Measurements from ENCODE around the gene ZNF557.

ZNF557 gene

DNA sequence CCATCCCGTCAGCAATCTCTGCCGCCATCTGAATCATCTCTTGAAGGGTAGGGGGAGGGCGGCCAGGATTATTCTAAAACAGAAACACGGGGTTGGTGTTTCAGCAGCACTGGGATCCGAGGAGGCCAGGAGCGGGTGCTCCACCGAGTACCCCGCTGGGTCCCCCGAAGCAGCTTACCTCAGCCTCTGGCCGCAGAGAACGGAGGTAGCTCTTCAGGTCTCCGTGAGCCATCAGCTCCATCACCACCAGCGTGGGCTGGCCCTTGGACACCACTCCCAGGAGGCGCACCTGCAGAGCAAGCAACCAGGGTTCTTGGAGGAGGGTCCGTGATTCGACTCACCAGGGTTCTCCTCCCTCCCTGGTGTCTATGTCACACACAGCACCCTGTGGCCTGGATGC lies 53.2 kb downstream of the ZNF557 start:
- no peak for DNase-seq (ENCODE audit: low read depth)
- TF ChIP-seq, protein P1, sequence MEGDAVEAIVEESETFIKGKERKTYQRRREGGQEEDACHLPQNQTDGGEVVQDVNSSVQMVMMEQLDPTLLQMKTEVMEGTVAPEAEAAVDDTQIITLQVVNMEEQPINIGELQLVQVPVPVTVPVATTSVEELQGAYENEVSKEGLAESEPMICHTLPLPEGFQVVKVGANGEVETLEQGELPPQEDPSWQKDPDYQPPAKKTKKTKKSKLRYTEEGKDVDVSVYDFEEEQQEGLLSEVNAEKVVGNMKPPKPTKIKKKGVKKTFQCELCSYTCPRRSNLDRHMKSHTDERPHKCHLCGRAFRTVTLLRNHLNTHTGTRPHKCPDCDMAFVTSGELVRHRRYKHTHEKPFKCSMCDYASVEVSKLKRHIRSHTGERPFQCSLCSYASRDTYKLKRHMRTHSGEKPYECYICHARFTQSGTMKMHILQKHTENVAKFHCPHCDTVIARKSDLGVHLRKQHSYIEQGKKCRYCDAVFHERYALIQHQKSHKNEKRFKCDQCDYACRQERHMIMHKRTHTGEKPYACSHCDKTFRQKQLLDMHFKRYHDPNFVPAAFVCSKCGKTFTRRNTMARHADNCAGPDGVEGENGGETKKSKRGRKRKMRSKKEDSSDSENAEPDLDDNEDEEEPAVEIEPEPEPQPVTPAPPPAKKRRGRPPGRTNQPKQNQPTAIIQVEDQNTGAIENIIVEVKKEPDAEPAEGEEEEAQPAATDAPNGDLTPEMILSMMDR (IDR thresholded peaks at IDR 0.05; ENCODE audit: insufficient read depth, low read depth, low read length, missing control alignments), result no peak
- no peak overlapping the region for H3K4me3 ChIP-seq (ENCODE audit: low read depth, low read length)

DNA sequence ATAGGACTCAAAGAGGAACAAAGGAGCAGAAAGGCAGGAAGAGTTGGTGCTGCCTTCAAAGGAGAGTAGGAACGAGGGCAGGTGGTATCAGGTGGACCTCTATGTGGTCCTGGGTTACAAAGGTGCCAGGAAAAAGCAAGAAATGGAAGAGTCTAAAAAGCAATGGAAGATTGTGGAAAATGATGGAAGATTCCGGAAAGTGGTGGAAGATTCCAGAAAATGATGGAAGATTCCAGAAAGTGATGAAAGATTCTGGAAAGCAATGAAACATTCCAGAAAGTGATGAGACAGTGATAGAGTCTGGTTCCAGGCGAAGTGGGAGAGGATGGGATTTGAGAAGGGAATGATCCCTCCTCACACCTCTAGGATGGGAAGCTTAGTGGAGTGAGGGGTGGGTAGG lies 55.3 kb downstream of the ZNF557 start:
- no peak for DNase-seq (ENCODE audit: low read depth)
- TF ChIP-seq, protein P1 (IDR thresholded peaks at IDR 0.05; ENCODE audit: insufficient read depth, low read depth, low read length, missing control alignments), result no peak
- H3K4me3 ChIP-seq (ENCODE audit: low read depth, low read length), result no peak overlapping the region

DNA sequence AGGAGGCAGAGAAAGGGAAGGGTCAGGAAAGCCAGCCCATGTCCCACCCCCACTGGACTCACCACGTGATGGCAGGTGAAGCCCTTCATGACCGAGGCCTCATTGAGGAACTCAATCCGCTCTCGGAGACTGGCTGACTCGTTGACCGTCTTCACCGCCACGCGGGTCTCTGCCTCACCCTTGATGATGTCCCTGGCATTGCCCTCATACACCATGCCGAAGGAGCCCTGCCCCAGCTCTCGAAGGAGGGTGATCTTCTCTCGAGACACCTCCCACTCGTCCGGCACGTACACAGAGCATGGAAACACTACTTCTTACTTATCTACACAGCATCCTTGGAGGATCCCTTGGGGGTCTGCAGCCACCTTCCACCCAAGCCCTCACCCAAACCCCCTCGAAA lies 55.7 kb downstream of the ZNF557 start:
- TF ChIP-seq, protein P1 (IDR thresholded peaks at IDR 0.05; ENCODE audit: insufficient read depth, low read depth, low read length, missing control alignments), result no peak
- DNase-seq (ENCODE audit: low read depth), result no peak

DNA sequence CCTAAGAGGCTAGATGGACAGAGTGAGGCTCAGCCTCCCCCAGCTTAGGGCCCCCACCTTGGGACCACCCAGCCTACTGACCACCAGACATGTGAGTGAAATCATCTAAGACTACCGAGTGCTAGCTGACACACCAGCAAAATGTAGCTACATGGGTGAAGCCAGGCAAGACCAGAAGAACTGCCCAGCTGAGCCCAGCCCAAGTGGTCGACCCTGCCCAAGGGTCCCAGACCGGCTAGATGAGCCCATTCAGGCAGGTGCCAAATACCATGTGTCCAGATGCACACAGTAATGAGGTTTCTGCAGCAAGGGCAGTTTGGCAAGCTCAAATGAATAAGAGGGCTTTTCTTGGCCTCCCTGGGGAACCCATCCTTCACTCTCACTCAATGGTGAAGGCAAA lies 56.6 kb downstream of the ZNF557 start:
- H3K4me3 ChIP-seq (ENCODE audit: low read depth, low read length), result no peak overlapping the region
- TF ChIP-seq, protein P1 (IDR thresholded peaks at IDR 0.05; ENCODE audit: insufficient read depth, low read depth, low read length, missing control alignments), result no peak
- DNase-seq (ENCODE audit: low read depth), result no peak

More for the DNA sequence above, 55.7 kb downstream of the ZNF557 start:
- H3K4me3 ChIP-seq (ENCODE audit: low read depth, low read length), result no peak overlapping the region

DNA sequence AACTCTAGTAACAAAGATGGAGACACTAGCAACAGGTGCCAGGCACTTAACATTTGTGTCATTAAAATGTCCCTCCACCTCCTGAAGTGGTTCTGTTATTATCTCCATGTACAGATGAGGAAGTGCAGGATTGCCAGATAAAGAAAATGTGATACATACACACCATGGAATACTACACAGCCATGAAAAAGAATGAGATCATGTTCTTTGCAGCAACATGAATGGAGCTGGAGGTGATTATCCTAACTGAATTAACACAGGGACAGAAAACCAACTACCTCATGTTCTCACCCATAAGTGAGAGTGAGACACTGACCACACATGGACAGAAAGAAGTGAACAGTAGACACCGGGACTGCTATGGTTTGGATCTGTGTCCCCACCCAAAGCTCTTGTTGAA lies 60.5 kb downstream of the ZNF557 start:
- no peak overlapping the region for H3K4me3 ChIP-seq (ENCODE audit: low read depth, low read length)
- no peak for DNase-seq (ENCODE audit: low read depth)
- TF ChIP-seq, protein P1 (IDR thresholded peaks at IDR 0.05; ENCODE audit: insufficient read depth, low read depth, low read length, missing control alignments), result no peak

DNA sequence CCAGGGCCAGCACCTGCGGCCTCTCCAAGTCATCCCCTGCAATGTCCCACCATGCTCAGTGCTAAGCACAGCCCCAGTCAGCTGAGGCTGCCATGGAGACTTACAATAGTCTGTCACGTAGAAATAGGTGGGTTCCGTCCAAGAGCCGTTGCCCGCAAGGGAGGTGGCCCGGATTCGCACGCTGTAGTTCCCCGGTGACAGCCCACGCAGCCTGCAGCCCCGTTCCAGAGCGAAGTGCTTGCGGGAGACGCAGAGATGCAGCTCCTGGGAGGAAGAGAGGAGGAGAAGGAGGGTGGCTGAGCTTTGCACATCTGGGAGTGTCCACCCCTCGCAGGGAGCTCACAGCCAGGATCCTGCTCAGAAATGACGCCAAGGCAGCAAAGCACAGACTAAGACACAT lies 62.6 kb downstream of the ZNF557 start:
- TF ChIP-seq, protein P1 (IDR thresholded peaks at IDR 0.05; ENCODE audit: insufficient read depth, low read depth, low read length, missing control alignments), result no peak
- no peak for DNase-seq (ENCODE audit: low read depth)
- H3K4me3 ChIP-seq (ENCODE audit: low read depth, low read length), result no peak overlapping the region

DNA sequence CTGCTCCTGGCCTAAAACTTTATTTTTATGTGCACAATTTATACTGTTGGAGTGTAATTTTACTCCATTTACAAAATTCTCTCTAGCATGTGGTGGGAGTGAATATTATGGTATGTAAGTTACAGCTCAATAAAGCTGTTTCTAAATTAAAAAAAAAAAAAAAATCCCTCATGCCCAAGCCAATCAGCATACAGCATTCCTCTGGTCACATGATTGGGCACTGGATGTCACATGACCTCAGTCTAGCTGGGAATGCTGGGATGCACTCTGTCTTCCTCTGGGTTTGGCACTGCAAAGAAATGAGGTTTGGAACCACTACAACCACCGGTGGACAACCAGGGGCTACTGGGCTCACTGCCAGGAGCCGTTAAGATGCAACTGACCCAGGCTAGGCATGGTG lies 67.6 kb downstream of the ZNF557 start:
- DNase-seq (ENCODE audit: low read depth), result no peak
- TF ChIP-seq, protein P1 (IDR thresholded peaks at IDR 0.05; ENCODE audit: insufficient read depth, low read depth, low read length, missing control alignments), result no peak
- H3K4me3 ChIP-seq (ENCODE audit: low read depth, low read length), result no peak overlapping the region

All from GM12865 (cell line).